Measurements from ENCODE around the gene SYCP2L.
"Not testable (repeated sequence)": the region's sequence is repeated elsewhere in the genome, so short reads cannot be mapped to it uniquely, and the experiment has no call there.

The SYCP2L gene

DNA sequence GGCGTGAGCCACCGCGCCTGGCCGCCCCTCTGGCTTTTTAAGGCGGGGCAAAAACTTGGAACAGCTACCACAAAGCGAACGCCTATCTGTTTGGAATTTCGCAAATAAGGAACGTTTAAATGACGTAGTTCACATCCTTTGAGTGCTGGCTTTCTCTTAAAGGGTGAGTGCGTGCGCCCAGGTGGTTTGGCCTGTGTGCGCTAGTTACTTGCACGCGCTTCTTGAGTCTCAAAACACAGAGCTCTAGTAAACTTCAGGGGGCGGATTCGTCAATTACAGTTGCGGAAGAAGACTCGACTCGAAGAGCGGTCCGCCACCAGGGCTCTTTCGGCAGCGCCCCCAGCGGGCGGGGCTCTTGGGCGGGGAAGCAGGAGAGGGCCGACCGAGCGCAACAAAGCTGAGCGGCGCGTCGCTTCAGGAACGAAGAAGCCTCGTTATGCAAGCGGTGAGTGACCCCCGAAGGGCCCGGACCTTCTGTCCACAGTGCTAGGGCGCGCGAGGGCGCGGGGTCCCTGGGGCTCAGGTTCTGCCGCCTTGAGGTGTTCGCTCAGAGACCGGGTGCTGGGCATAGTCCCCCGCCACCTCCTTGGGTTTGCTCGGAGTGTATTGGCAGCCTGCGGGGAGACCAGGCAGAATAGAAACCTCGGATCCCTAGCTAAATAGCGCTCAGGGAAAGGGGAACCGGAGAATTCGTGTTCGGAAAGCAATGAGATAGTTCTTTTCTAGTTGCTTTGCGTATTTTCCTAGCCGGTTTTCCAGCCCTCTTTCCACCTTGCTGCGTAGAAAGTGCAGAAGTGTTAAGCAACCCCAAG, at the start of gene SYCP2L:
TSS of gene SYCP2L (plus strand) at position 362 of the 812 bp plus-strand sequence. CDS start at position 437, 75 bp downstream.
- DNase-seq = peak; percentile 27

DNA sequence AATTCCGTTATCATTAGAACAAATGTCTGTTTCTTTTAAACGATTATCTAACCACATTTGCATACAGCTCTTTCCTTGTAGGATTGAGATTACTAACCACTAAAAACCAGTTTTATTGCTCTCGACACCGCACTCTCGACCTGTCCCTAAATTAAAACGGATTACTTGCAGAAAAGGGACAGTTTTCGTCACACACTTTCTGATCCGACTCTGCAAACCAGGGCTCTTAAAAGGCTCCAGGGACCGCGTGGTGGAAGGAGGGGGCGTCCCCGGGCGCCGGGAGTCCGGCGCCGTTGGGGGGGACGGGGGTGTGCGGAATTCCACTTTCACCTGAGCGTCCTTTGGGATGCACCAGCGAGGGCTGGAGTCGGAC, 49.2 kb upstream of the SYCP2L start:
- DNase-seq = no peak

DNA sequence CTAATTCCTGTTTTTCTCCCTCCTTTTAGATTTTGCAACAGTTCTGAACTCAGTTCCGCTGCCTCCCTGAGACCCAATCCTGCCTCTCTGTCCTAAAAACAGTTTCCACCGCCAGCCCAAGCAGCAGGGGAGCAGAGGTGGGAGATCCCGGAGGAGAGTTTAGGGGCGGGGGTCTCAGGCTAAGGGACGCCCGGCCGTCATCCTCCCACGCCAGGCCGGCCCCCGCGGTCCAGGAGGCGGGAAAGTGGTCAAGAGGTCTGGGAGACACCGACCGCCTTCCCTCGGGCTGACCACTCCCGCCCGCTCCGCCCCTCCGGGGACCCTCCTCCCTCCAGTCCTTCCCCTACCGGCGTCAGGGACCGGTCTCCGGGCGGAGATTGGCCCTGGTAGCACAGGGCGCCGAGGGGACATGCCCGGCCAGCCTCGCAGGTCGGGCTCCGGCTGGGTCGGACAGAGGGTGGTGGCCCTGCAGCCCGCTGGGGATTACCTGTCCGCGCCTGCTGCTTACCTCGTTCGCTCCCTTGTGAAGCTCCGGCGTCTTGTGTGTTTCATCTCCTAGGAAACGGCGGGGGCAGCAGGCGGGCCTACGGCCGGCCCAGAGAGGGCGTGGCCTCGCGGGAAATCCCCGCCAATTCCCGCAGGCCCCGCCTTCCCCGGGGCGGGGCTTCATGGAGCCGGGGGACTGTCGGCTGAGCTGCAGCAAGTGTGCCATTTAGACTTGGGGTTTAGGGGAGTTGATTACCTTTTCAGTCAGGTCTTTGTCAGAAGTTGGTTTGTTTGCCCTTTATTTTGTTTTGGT, 48.7 kb upstream of the SYCP2L start, which contains the start of gene MAK:
TSS of gene MAK (minus strand) at position 545 of the 799 bp plus-strand sequence. CDS start 7,891 bp downstream, outside the sequence.
- DNase-seq = peak; percentile 57

DNA sequence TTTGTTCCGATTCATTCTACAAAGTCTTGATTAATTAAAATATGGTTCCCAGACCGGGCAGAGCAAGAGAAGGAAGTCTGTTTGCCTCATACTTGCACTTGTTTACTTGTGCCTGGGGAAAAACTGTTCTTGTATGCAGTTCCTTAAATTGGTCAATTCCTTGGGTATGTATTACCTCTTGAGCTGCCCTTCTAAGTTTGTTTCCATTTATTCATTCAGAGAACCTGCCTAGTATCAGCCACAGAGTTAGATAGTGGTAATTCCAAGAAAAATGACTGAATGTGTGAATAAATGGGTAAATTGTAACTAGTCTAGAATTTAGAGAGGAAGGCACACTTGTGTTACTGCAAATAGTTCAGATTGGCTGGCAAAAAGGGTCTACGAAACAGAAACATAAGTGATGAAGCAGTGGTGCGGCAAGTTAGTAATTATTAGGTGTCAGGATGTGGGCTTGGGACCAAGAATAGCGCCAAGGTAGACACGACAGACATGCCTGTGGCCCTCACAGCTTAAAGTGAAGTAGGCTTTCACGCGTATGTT, 48.0 kb upstream of the SYCP2L start:
- DNase-seq = no peak

DNA sequence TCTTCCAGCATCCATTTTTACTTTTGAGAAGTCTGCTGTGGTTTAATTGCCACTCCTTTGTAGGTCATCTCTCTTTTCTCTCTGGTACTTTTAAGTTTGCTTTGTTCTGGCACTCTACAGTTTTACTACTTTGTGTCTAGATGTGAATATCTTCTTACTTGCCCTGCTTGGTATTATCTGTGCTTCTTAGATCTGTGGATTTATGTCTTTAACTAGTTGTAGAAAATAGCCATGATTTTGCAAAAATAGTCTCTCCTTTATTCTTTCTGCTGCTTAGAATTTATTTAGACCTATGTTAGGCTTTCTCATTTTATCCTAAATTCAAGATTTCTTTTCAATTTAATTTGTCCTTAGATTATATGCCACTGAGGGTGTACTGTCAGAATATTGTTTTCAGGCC, 43.3 kb upstream of the SYCP2L start:
- DNase-seq = no peak

DNA sequence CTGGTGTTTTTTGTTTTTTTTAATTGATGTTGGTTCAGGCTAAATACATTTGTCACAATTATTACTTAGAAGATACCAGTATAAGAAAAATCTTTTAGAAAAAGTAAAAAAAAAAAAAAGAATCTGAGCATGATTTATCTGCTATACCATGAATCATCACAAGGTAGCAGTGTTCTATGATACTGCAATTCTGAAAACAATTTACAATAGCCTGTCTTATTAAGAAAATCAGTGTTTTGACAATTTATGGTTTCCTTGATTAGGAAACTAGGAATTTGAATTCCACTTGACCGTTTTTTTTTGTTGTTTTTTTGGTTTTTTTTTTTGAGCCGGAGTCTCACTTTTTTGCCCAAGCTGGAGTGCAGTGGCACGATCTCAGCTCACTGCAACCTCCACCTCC, 39.2 kb upstream of the SYCP2L start:
- DNase-seq = no peak

DNA sequence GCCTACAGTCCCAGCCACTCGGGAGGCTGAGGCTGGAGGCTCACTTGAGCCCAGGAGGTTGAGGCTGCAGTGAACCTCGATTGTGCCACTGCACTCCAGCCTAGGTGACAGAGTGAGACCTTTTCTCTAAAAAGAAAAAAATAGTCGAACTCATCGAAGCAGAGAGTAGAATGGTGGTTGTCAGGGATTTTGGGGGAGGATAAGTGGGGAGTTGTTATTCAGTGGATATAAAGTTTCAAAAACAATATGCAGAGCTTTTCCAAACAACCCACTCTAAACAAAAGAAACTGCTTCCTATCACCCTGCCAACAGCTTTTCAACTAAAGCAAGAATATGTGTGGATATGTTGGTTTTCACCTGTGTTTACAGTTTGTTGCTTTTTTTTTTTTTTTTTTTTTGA, 37.0 kb upstream of the SYCP2L start:
- no peak for DNase-seq

DNA sequence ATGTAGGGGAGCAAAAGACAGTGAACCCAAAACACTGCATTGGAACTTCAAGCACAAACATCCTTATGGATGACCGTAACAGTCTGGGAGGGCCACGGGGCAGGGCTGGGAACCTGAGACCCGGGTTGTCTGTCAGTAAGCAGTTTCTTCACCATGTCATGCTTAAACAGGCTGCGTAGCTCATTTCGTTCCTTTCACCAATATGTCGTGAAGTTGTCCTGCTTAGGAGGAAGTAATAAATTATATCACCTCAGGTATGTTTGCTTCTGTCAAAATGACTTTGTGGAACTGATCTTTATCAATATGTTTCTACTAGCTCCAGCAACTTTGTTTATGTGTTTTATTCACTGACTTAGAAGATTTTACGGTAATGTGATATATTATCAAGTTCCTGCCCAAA, 36.1 kb upstream of the SYCP2L start:
- no peak for DNase-seq

DNA sequence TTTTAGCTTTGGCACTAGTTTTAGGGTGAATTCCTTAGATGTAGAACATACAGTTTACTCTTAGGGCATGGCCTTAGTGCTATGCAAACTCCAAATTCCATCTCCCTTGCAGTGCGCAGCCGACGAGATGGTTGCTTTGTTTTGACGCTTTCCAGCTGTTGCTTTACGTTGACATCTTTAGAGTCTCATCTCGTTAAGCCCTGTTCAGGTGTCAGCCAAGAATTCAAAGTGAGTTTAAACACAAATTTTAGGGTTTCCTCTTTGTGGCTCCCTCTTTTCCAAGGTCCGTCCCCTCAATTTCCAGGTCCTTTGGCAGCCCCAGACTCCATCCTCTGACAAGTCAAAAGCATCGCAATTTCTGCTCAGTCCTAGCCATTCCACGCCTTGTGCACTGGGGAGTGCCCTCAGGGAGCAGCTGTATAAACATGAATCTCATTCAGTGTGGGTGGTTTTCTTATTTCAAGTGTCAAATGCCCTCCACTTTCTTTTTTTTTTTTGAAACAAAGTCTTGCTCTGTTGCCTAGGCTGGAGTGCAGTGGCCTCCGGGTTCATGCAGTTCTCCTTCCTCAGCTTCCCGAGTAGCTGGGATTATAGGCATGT, 34.4 kb upstream of the SYCP2L start:
- DNase-seq = no peak

DNA sequence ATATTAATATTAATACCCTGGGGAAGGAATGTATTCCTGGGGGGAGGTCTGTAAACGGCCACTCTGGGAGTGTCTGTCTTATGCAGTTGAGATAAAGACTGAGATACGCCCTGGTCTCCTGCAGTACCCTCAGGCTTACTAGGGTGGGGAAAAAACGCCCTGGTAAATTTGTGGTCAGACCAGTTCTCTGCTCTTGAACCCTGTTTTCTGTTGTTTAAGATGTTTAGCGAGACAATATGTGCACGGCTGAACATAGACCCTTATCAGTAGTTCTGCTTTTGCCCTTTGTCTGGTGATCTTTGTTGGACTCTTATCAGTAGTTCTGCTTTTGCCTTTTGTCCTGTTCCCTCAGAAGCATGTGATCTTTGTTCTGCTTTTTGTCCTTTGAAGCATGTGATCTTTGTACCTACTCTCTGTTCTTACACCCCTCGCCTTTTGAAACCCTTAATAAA, 33.0 kb upstream of the SYCP2L start:
- not testable (repeated sequence) for DNase-seq

DNA sequence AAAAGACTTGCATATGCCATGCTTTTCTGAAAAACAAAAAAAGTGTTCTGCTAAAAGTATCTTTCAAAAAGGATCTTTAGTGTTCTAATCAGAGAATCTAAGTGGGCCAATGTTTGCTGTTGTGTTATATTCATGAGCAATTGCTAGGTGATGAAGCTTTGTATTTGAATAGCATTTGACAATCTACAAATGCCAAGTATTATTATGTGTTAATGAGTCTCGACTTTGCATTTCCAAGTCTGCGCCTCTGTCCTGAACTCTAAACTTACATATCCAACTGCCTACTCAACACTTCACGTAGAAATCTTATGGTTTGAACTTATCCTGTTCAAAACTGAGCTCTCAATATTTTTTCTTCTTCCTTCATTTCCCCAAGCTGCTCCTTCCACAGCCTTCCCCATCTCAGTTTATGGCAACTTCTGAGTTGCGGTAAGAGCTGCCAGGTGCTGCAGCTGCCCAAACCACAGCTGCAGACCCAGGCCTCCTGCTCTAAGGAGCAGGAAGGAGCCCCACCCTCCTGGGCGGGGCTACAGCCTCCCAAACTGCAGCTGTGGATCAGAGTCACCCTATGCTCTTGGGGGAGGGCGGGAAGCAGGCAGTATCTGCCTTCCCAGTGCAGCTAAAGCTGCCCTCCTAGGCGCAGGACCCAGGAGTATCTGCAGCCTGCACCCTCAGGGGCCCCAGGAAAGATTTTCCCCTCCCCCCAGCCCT, 31.8 kb upstream of the SYCP2L start:
- DNase-seq = no peak

DNA sequence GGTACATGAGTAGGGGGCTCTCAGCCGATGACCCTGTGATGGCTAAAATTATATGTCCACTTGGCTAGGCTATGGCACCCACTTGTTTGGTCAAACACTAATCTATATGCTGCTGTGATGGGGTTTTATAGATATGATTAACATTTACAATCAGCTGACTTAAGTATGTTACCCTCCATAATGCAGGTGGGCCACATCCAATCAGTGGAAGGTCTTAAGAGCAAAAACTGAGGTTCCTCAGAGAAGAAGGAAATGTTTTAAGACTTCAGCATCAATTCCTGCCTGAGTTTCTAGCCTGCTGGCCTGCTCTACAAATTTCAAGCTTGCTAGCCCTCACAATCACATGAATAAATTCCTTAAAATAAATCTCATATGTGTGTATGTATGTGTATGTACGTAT, 29.6 kb upstream of the SYCP2L start:
- no peak for DNase-seq

DNA sequence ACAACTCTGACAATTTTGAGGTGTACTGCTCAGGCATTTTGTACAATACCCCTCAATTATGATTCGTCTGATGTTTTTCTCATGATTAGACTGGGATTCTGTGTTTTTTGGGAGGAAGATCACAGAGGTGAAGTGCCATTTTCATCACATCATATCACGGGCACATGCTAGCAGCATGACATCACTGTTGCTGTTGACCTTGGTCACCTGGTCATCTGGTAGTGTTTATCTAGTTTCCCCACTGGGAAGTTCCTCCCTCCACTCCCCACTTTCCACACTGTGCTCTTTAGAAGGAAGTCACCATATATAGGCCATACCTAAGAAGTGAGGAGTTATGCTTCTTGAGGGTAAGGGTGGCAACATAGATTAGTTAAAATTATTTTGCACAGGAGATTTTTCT, 25.8 kb upstream of the SYCP2L start:
- DNase-seq = no peak

DNA sequence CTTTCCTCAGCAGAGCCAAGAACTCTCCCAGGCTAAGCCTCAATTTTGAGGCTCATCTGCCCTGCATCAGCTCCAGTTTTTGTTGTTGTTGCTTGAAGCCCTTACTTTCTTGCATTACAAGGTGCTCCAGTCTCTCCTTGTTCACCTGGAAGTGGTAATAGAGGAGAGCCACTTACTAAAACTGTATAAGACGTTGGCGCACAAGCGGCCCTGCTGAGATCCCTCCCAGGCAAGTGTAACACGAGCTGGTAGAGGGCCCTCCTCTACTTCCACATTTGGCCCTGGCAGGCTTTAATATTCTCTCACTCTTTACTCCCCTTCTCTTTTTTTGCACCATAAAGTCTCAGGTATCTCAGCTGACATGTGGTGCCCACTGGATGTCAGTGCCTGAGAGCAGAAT, 24.5 kb upstream of the SYCP2L start:
- DNase-seq = no peak

DNA sequence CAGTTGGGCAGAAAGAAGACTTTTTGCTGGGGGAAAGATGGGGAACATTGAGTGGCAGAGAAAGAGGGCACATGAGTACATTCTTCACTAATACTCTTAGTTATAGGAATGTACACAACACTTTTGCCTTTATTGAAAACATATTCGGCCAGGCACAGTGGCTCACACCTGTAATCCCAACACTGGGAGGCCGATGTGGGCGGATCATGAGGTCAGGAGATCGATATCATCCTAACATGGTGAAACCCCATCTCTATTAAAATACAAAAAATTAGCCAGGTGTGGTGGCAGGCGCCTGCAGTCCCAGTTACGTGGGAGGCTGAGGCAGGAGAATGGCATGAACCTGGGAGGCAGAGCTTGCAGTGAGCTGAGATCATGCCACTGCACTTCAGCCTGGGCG, 23.8 kb upstream of the SYCP2L start:
- not testable (repeated sequence) for DNase-seq

DNA sequence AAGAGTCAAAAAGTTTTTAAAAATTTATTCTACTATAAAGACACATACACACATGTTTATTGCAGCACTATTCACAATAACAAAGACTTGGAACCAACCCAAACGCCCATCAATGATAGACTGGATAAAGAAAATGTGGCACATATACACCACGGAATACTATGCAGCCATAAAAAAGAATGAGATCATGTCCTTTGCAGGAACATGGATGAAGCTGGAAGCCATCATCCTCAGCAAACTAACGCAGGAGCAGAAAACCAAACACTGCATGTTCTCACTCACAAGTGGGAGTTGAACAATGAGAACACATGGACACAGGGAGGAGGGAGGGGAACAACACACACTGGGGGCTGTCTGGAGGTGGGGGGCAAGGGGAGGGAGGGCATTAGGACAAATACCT, 20.1 kb upstream of the SYCP2L start:
- not testable (repeated sequence) for DNase-seq

DNA sequence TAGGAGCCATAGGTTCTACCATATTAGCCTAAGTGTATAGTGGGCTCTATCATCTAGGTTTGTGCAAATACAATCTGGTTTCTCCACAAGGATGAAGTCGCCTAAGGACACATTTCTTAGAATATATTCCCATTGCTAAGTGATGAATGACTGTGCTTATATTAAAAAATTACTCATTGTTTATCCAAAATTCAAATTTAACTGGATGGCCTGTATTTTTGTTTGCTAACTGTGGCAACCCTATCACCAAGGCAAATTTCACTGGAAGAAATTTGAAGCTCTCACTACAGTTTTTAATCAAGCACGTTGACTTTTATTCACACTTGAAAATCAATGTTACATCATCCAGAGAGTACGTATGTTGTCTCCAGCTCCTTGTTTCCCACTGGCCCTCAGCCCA, 18.9 kb upstream of the SYCP2L start:
- DNase-seq = no peak

DNA sequence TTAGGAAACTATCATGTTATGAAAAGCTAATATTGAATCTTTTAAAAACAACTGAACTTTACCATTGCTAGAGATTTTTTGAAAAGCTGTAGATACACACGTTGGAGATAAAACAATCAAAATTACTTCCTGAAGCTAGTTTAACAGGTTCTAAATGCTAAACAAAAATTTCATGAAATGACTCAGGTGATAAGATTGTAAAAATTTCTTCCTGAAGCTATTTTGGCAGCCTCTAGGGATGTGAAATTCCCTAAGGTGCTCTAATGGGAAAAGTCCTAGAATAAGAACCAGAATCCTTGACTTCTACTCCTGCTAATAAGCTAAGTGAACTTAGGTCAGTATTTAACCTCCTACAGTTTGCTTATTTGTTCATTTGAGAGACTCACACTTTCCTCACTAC, 13.5 kb upstream of the SYCP2L start:
- no peak for DNase-seq

DNA sequence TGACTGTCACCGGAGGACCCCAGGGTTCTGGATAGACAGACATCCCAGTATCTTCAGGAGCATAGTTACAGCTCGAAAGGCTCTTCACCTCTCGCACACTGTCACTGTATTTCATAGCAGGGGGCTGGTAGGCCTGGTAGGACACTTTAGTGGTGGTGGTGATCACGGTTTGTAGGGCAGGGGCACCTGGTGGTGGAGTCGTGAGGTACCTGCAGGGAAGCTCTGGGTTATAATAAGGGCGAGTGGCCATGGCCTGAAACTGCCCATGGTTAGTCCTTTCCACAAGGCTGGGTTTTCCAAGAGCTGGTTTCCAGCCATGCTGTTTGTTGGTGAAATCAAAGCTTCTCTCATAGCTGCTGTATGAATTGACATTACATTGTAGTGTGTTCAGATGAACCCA, 12.6 kb upstream of the SYCP2L start:
- DNase-seq = no peak

DNA sequence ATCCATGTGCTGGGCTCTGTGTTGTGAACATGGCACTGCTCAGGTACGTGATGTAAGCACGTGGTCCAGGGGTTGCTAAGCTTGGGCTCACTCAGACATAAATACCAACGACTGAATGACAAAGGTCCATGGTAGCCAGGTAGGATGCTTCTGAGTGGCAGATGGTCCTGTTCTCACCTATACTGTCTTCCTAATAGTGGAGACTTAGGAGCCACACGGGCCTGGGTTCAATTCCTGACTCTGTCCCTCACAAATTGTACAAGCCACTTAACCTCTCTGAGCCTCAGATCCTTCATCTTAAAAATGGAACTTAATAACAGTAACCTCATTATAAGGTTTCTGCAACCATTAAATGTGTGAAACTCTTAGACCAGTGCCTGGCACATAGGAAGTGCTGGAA, 11.8 kb upstream of the SYCP2L start:
- no peak for DNase-seq

DNA sequence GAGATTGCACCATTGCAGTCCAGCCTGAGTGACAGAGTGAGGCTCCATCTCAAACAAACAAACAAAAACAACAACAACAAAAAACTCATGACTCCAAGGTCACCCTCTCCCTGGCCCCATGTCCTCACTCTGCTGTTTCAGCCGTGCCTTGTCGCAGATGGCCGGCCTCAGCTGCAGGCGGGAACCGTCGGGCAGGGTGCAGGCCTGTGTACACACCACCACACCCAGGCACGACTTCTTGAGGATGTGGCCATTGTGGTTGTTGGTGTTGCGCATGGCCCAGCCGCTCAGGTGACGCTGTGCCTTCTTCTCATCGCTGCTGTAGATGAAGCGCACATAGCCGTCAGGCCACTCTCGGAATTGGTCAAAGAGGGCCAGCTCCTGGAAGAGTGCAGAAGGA, 9.8 kb upstream of the SYCP2L start:
- DNase-seq = no peak

DNA sequence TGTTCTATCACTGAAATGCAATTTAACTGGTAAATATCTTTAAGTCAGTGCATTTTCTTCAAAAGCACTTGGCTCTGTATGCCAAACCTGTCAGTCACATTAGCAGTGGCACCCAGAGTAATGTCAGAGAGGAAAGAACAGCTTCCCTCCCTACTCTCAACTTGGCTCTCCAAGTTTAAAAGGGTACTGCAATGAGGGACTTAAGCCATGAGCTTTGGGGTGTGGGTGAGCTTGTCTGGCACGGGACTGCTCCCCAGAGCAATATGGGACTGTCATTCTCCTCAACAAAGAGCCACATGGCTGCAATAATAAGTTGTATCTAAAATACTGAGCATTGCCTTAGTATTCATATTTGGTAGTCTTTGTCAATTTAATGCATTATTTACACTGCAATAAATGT, 9.0 kb upstream of the SYCP2L start:
- no peak for DNase-seq

DNA sequence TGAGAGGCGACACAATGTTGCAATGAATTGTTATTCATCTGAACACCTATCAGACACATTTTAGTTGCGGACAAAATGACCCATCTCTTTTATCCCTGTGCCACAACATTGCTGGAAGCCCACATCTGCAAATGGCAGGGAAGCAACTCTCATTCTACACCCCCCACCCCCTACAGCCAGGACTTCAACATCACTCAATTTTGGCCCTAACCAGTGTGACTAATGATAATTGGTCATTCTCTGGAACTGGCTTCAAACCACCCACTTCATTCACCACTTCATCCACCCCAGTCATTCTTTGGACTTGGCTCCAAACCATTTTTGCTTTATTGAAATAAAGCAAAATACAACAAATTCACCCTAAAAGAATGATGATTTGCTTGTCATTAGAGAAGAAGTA, 6.5 kb upstream of the SYCP2L start:
- no peak for DNase-seq
